22Rv1 (cell line): ENCODE results near the gene MEGF10.

Experiments used
- ZFX ChIP-seq: fragments of 450-650 bp; IDR thresholded peaks from 2 replicates; pipeline ENCODE4 v1.6.1; 2017; ENCODE audit warnings: antibody characterized with exemption, borderline replicate concordance
- TF ChIP-seq, protein P1 (sequence below): fragments of 450-650 bp; IDR thresholded peaks from 2 replicates; pipeline ENCODE4 v1.5.1; 2017; ENCODE audit warnings: mild to moderate bottlenecking

DNA sequence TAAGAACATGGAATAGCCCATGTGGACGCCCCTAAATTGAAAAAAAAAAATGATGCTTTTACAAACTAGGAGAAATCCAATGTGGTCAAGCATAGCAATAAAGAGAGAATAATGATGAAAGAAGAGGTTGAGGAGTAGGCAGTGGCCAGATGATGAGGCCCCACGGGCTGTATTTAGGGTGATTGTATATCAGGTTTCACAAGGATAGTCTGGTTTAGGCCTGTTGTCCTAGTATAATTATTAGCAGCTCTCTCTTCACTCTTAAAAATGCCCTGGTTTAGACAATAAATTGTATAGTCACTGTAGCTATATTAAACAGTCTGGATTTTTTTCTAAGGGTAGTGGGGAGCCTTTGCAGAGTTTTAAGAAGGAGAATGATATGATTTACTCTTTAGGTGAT lies 124.4 kb downstream of the MEGF10 start:
- TF ChIP-seq, protein P1, sequence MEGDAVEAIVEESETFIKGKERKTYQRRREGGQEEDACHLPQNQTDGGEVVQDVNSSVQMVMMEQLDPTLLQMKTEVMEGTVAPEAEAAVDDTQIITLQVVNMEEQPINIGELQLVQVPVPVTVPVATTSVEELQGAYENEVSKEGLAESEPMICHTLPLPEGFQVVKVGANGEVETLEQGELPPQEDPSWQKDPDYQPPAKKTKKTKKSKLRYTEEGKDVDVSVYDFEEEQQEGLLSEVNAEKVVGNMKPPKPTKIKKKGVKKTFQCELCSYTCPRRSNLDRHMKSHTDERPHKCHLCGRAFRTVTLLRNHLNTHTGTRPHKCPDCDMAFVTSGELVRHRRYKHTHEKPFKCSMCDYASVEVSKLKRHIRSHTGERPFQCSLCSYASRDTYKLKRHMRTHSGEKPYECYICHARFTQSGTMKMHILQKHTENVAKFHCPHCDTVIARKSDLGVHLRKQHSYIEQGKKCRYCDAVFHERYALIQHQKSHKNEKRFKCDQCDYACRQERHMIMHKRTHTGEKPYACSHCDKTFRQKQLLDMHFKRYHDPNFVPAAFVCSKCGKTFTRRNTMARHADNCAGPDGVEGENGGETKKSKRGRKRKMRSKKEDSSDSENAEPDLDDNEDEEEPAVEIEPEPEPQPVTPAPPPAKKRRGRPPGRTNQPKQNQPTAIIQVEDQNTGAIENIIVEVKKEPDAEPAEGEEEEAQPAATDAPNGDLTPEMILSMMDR, result no peak
- no peak for TF ChIP-seq ZFX
